ENCODE results near the gene PLAGL1.

Gene PLAGL1

GRCh38 chr6:143964674-143965081 lies 43.4 kb downstream of the PLAGL1 start:
- TF ChIP-seq CTCF (IDR thresholded peaks at IDR 0.05; ENCODE audit: low read depth, low read length) (no peak), EZH2phosphoT487 (IDR thresholded peaks at IDR 0.05; ENCODE audit: low read depth) (no peak)
- Histone ChIP-seq H3K36me3 (replicated peaks; ENCODE audit: low read depth, low read length) (peaks cover 2% of the 10 kb centered on the region), H3K27me3 (ENCODE audit: low read depth, low read length) (no peaks in the 10 kb centered on the region), H3K4me1 (ENCODE audit: low read length) (no peaks in the 10 kb centered on the region), H3K27ac (ENCODE audit: low read length) (no peak overlapping the region), H4K20me1 (ENCODE audit: insufficient read depth, low read length) (no peaks in the 10 kb centered on the region), H3K4me2 (ENCODE audit: low read length) (no peak overlapping the region), H3K4me3 (ENCODE audit: low read length) (no peak overlapping the region), H3K79me2 (ENCODE audit: low read length) (no peaks in the 10 kb centered on the region), H3K9me3 (ENCODE audit: insufficient read depth, low read length) (no peaks in the 10 kb centered on the region), H2AFZ (ENCODE audit: low read depth, low read length) (no peak overlapping the region), H3K9ac (ENCODE audit: low read length) (no peak overlapping the region)

GRCh38 chr6:143963158-143963919 lies 44.7 kb downstream of the PLAGL1 start:
- Histone ChIP-seq H3K4me2 (ENCODE audit: low read length) (no peak overlapping the region), H3K9ac (ENCODE audit: low read length) (no peak overlapping the region), H3K4me1 (ENCODE audit: low read length) (no peaks in the 10 kb centered on the region), H3K27me3 (ENCODE audit: low read depth, low read length) (no peaks in the 10 kb centered on the region), H3K79me2 (ENCODE audit: low read length) (no peaks in the 10 kb centered on the region), H3K27ac (ENCODE audit: low read length) (no peak overlapping the region), H3K4me3 (ENCODE audit: low read length) (no peak overlapping the region), H2AFZ (ENCODE audit: low read depth, low read length) (no peak overlapping the region), H3K9me3 (ENCODE audit: insufficient read depth, low read length) (no peaks in the 10 kb centered on the region), H3K36me3 (replicated peaks; ENCODE audit: low read depth, low read length) (peaks cover 2% of the 10 kb centered on the region), H4K20me1 (ENCODE audit: insufficient read depth, low read length) (no peaks in the 10 kb centered on the region)
- TF ChIP-seq EZH2phosphoT487 (IDR thresholded peaks at IDR 0.05; ENCODE audit: low read depth) (no peak), CTCF (IDR thresholded peaks at IDR 0.05; ENCODE audit: low read depth, low read length) (no peak)

GRCh38 chr6:143961886-143962878 lies 45.9 kb downstream of the PLAGL1 start:
- H2AFZ ChIP-seq (ENCODE audit: low read depth, low read length), result no peak overlapping the region
- H3K36me3 ChIP-seq (replicated peaks; ENCODE audit: low read depth, low read length), result peaks cover 2% of the 10 kb centered on the region
- H3K9ac ChIP-seq (ENCODE audit: low read length), result no peak overlapping the region
- TF ChIP-seq CTCF (IDR thresholded peaks at IDR 0.05; ENCODE audit: low read depth, low read length) (no peak), EZH2phosphoT487 (IDR thresholded peaks at IDR 0.05; ENCODE audit: low read depth) (no peak)
- H3K4me1 ChIP-seq (ENCODE audit: low read length), result no peaks in the 10 kb centered on the region
- H3K4me2 ChIP-seq (ENCODE audit: low read length), result no peak overlapping the region
- no peaks in the 10 kb centered on the region for H3K27me3 ChIP-seq (ENCODE audit: low read depth, low read length)
- H3K27ac ChIP-seq (ENCODE audit: low read length), result no peak overlapping the region
- no peaks in the 10 kb centered on the region for H4K20me1 ChIP-seq (ENCODE audit: insufficient read depth, low read length)
- H3K79me2 ChIP-seq (ENCODE audit: low read length), result no peaks in the 10 kb centered on the region
- H3K9me3 ChIP-seq (ENCODE audit: insufficient read depth, low read length), result no peaks in the 10 kb centered on the region
- H3K4me3 ChIP-seq (ENCODE audit: low read length), result no peak overlapping the region

GRCh38 chr6:143961066-143961465 lies 47.0 kb downstream of the PLAGL1 start:
- H3K4me2 ChIP-seq (ENCODE audit: low read length), result no peak overlapping the region
- H3K79me2 ChIP-seq (ENCODE audit: low read length), result no peaks in the 10 kb centered on the region
- no peaks in the 10 kb centered on the region for H4K20me1 ChIP-seq (ENCODE audit: insufficient read depth, low read length)
- H3K27ac ChIP-seq (ENCODE audit: low read length), result no peak overlapping the region
- TF ChIP-seq CTCF (IDR thresholded peaks at IDR 0.05; ENCODE audit: low read depth, low read length) (no peak), EZH2phosphoT487 (IDR thresholded peaks at IDR 0.05; ENCODE audit: low read depth) (no peak)
- no peaks in the 10 kb centered on the region for H3K27me3 ChIP-seq (ENCODE audit: low read depth, low read length)
- H2AFZ ChIP-seq (ENCODE audit: low read depth, low read length), result no peak overlapping the region
- no peaks in the 10 kb centered on the region for H3K36me3 ChIP-seq (replicated peaks; ENCODE audit: low read depth, low read length)
- H3K4me3 ChIP-seq (ENCODE audit: low read length), result no peak overlapping the region
- no peaks in the 10 kb centered on the region for H3K9me3 ChIP-seq (ENCODE audit: insufficient read depth, low read length)
- no peaks in the 10 kb centered on the region for H3K4me1 ChIP-seq (ENCODE audit: low read length)
- H3K9ac ChIP-seq (ENCODE audit: low read length), result no peak overlapping the region

Data from OCI-LY3 (cell line).